ENCODE measurements around the gene GSTM1.

GRCh38 chr1:109722908-109723691, 35.5 kb downstream of the GSTM1 start:
- TF ChIP-seq CTCF (IDR thresholded peaks at IDR 0.05) (no peak), POLR2A (IDR thresholded peaks at IDR 0.05) (no peak)
